RWPE2 (cell line): ENCODE measurements around the gene STIM1.
"Not testable (repeated sequence)": the region's sequence is repeated elsewhere in the genome, so short reads cannot be mapped to it uniquely, and the experiment has no call there.

Experiments used
- ATAC-seq: fragments of 200-7000 bp; cut with Tn5 transposase; 3 replicates; pipeline ENCODE4 v1.9.1; 2021; ENCODE audit warnings: low read depth
- DNase-seq: peaks from one replicate; pipeline ENCODE4 v3.0.0-alpha.2; 2020; ENCODE audit warnings: low spot score
- H3K27ac ChIP-seq: fragments of 450-650 bp; 2 replicates; pipeline ENCODE4 v1.5.1; 2017; ENCODE audit warnings: mild to moderate bottlenecking; ENCODE audit not compliant: poor library complexity, severe bottlenecking
- H3K27me3 ChIP-seq: fragments of 250-450 bp; sonication (Bioruptor Pico); 2 replicates; pipeline ENCODE4 v1.5.1; 2021; ENCODE audit warnings: mild to moderate bottlenecking, moderate library complexity; ENCODE audit not compliant: insufficient read depth, poor library complexity, severe bottlenecking
- H3K36me3 ChIP-seq: fragments of 250-450 bp; sonication (Bioruptor Pico); 2 replicates; pipeline ENCODE4 v1.5.1; 2020; ENCODE audit warnings: low read depth, mild to moderate bottlenecking, moderate library complexity
- H3K4me1 ChIP-seq: fragments of 250-450 bp; sonication (Bioruptor Pico); 2 replicates; pipeline ENCODE4 v1.5.1; 2021; ENCODE audit warnings: mild to moderate bottlenecking, moderate library complexity; ENCODE audit not compliant: insufficient read depth, poor library complexity, severe bottlenecking
- H3K4me3 ChIP-seq: fragments of 250-450 bp; sonication (Bioruptor Pico); 2 replicates; pipeline ENCODE4 v1.5.1; 2021; ENCODE audit warnings: mild to moderate bottlenecking, moderate library complexity; ENCODE audit not compliant: severe bottlenecking
- H3K9me3 ChIP-seq: fragments of 250-450 bp; sonication (Bioruptor Pico); 2 replicates; pipeline ENCODE4 v1.5.1; 2021; ENCODE audit warnings: mild to moderate bottlenecking, moderate library complexity; ENCODE audit not compliant: severe bottlenecking
- TF ChIP-seq, protein P1 (sequence below): fragments of 450-650 bp; IDR thresholded peaks from one replicate; pipeline ENCODE4 v1.5.1; 2017; ENCODE audit warnings: mild to moderate bottlenecking, moderate library complexity; ENCODE audit not compliant: poor library complexity, severe bottlenecking

STIM1 gene

DNA sequence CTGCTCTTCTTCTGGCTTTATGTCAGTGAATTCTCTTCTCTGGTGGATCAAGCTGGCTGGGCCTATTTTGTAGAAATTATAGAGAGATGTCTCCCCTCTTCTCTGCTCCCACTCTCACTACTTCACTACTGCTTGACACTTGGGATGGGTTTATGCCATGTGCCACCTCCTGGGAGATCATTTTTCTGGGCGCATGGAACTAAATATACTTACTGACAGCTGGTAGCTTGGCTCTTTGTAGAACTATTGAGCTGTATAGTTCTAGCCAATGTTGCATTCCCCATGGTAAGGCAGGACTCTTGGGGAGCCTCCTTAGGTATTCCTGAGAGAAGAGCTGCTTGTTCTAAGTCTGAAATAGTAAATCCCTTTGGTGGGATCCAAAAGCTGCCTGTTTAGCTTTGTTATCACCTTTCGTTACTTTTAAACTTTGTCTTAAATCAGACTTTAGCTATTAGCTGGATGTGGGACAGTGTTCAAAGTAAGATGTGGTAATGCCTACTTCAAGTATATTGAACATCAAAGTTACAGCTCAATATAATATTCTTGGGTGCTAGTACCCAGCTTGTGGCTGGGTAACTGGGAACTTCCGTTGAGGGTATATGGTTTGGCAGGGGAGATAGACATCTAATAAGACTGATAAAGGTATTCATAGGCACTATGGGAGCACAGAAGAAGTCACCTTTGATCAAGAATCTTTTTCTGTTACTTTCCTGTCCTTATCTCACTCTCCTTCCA lies 151.6 kb downstream of the STIM1 start:
- Histone ChIP-seq H3K36me3 (no peaks in the 10 kb centered on the region), H3K4me3 (no peak overlapping the region), H3K27me3 (no peaks in the 10 kb centered on the region), H3K4me1 (no peaks in the 10 kb centered on the region), H3K9me3 (no peaks in the 10 kb centered on the region), H3K27ac (no peak overlapping the region)
- no peak for ATAC-seq
- no peak for DNase-seq
- TF ChIP-seq, protein P1, sequence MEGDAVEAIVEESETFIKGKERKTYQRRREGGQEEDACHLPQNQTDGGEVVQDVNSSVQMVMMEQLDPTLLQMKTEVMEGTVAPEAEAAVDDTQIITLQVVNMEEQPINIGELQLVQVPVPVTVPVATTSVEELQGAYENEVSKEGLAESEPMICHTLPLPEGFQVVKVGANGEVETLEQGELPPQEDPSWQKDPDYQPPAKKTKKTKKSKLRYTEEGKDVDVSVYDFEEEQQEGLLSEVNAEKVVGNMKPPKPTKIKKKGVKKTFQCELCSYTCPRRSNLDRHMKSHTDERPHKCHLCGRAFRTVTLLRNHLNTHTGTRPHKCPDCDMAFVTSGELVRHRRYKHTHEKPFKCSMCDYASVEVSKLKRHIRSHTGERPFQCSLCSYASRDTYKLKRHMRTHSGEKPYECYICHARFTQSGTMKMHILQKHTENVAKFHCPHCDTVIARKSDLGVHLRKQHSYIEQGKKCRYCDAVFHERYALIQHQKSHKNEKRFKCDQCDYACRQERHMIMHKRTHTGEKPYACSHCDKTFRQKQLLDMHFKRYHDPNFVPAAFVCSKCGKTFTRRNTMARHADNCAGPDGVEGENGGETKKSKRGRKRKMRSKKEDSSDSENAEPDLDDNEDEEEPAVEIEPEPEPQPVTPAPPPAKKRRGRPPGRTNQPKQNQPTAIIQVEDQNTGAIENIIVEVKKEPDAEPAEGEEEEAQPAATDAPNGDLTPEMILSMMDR = no peak

DNA sequence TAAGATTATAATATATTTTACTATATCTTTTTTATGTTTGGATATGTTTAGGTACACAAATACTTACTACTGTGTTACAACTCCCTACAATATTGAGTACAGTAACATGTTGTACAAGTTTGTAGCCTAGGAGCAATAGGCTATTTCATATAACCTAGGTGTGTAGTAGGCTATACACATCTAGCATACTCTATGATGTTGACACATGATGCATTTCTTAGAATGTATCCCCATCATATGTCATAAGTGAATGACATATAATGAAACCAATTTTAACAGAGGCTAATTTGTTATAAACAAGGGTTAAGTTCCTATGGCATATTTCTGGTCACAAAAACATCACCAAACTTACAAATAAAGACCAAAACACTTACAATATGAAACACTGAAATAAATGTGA lies 152.7 kb downstream of the STIM1 start:
- H3K27me3 ChIP-seq = no peaks in the 10 kb centered on the region
- TF ChIP-seq, protein P1 = no peak
- no peaks in the 10 kb centered on the region for H3K36me3 ChIP-seq
- no peak for DNase-seq
- H3K9me3 ChIP-seq = no peaks in the 10 kb centered on the region
- H3K4me1 ChIP-seq = no peaks in the 10 kb centered on the region
- ATAC-seq = no peak
- H3K27ac ChIP-seq = no peak overlapping the region
- H3K4me3 ChIP-seq = no peak overlapping the region

DNA sequence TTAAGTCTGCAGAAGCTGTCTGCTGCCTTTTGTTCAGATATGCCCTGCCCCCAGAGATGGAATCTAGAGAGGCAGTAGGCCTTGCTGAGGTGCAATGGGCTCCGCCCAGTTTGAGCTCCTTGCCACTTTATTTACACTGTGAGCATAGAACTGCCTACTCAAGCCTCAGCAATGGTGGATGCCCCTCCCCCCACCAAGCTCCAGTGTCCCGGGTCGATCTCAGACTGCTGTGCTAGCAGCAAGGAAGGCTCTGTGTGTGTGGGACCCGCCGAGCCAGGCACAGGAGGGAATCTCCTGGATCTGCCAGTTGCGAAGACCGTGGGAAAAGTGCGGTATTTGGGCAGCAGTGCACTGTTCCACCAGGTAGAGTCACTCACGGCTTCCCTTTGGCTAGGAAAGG lies 161.1 kb downstream of the STIM1 start:
- not testable (repeated sequence) for H3K4me3 ChIP-seq, H3K27ac ChIP-seq, H3K27me3 ChIP-seq, ATAC-seq, H3K4me1 ChIP-seq, DNase-seq, H3K9me3 ChIP-seq, H3K36me3 ChIP-seq

DNA sequence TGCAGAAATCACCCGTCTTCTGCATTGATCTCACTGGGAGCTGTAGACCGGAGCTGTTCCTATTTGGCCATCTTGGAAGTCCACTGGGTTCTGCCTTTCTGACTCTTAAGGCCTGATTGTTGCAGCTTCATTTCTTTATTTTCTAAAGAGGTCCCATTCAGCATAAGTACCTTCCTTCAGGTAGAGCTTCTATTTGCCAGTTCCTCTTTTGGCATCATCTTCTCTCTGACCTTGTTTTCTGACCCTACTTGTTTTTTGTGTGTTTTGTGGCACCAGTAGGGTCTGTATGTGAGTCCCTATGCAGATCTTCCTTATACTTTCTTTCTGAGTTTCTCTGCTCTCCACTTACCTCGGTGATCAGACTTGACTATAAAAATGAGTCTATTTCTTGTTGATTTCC lies 161.7 kb downstream of the STIM1 start:
- DNase-seq = no peak
- Histone ChIP-seq H3K36me3 (no peaks in the 10 kb centered on the region), H3K9me3 (no peaks in the 10 kb centered on the region), H3K4me1 (no peaks in the 10 kb centered on the region), H3K27ac (no peak overlapping the region), H3K27me3 (no peaks in the 10 kb centered on the region), H3K4me3 (no peak overlapping the region)
- no peak for ATAC-seq
- TF ChIP-seq, protein P1 = no peak

DNA sequence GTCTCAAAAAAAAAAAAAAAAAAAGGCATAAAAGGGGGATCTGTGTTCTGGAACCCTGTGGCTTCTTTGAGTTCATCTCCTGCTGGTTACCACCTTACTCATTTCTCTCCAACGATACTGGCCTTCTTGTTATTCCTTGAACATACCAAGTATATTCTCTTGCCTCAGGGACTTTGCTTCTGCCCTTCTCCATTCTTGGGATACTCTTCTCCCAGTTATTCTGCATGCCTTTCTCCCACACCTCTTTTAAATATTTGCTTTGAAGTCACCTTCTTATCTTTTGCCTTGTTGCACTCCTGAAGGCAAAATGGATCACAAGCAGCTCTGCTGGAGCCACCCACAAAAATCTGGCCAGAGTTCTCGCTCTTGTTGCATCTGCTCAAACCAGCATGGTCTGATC lies 163.2 kb downstream of the STIM1 start:
- ATAC-seq = no peak
- H3K27ac ChIP-seq = no peak overlapping the region
- no peak for DNase-seq

More for the DNA sequence above, 163.2 kb downstream of the STIM1 start:
- H3K4me1 ChIP-seq = no peaks in the 10 kb centered on the region
- H3K36me3 ChIP-seq = no peaks in the 10 kb centered on the region
- no peaks in the 10 kb centered on the region for H3K9me3 ChIP-seq
- TF ChIP-seq, protein P1 = no peak
- no peaks in the 10 kb centered on the region for H3K27me3 ChIP-seq
- H3K4me3 ChIP-seq = no peak overlapping the region
